ENCODE data around the gene CSNK1G3. TPM values are rescaled to one million over a fixed set of nuclear protein-coding genes. Genes with fewer than 3 reads are reported as not detected.

The CSNK1G3 gene
- polyA plus RNA-seq, 1 experiment, result 40.9 TPM

DNA sequence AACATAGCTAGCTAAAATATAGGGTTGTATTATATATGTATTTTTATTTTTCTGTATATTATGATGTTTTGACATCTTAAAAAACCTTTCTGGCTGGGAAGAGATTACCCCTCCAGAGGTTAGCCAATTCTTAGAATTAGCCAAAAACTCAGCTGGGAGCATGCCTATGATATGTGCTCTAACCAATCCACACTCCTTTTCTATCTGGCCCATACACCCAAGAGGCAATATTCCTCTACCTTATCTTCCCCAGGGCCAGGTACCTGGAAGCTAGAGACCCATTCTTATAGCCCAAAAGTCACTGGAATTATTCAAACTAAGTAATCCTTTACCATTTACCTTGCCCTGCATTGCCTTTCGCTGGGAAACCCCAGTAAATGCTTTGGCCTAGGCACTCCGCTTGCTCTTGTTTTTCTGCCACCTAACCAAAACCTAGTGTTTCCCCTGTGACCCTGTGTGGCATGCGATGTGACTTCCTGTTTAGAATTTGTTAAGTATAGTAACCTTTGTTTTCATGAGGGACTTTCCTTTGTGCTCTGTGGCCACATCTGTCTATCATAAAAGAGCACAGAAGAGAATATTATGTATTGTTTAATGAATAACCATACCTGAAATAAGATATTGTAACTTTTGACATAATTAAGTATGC is 37.4 kb downstream of the CSNK1G3 start:
- Histone ChIP-seq H3K27ac (ENCODE audit: low read depth, low read length) (no peak overlapping the region), H3K27me3 (ENCODE audit: control insufficient read depth, insufficient read depth, low read length) (no peaks in the 10 kb centered on the region), H3K9me3 (ENCODE audit: control insufficient read depth, insufficient read depth, low read length) (no peaks in the 10 kb centered on the region), H3K4me3 (ENCODE audit: low read depth, low read length) (no peak overlapping the region)
- POLR2A ChIA-PET, result no interaction called here
- CTCF ChIA-PET, result interaction anchor here (1.7 kb wide), 1 partner anchor 126 kb away, joined by 6 read pairs; the partner anchor contains the start of gene CEP120
- DNase-seq (ENCODE audit: low read depth, low spot score), result no peak
- TF ChIP-seq, protein P1, sequence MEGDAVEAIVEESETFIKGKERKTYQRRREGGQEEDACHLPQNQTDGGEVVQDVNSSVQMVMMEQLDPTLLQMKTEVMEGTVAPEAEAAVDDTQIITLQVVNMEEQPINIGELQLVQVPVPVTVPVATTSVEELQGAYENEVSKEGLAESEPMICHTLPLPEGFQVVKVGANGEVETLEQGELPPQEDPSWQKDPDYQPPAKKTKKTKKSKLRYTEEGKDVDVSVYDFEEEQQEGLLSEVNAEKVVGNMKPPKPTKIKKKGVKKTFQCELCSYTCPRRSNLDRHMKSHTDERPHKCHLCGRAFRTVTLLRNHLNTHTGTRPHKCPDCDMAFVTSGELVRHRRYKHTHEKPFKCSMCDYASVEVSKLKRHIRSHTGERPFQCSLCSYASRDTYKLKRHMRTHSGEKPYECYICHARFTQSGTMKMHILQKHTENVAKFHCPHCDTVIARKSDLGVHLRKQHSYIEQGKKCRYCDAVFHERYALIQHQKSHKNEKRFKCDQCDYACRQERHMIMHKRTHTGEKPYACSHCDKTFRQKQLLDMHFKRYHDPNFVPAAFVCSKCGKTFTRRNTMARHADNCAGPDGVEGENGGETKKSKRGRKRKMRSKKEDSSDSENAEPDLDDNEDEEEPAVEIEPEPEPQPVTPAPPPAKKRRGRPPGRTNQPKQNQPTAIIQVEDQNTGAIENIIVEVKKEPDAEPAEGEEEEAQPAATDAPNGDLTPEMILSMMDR (IDR thresholded peaks at IDR 0.05; ENCODE audit: low read depth, low read length), result no peak

DNA sequence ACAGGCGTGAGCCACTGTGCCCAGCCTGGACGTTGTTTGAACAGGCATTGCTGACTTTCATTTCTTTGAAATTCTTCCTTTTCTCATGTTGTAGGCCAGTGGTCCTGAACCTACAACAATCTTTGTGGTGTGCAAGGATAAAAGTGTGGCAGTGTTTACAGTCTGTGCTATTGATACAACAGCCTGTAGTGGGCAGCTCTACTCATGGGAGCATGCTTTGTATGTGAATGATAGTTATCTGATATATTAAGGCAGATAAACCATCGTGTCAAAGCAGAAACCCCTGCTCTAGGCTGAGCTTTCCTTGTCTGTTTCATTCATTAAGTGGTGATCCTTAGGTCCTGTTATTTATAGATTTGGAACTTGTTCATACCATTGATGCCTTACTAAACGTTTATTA is 42.6 kb downstream of the CSNK1G3 start:
- no peak overlapping the region for H3K27ac ChIP-seq (ENCODE audit: low read depth, low read length)
- H3K9me3 ChIP-seq (ENCODE audit: control insufficient read depth, insufficient read depth, low read length), result no peaks in the 10 kb centered on the region
- ChIA-PET POLR2A (no interaction called here), CTCF (interaction anchor here (1.1 kb wide), 1 partner anchor 131 kb away, joined by 3 read pairs; no protein-coding TSS in a partner anchor)
- H3K4me3 ChIP-seq (ENCODE audit: low read depth, low read length), result no peak overlapping the region
- TF ChIP-seq, protein P1 (IDR thresholded peaks at IDR 0.05; ENCODE audit: low read depth, low read length), result 0 out of 2 replicates have a peak, but pooled peaks have one; percentile 5
- no peak for DNase-seq (ENCODE audit: low read depth, low spot score)
- no peaks in the 10 kb centered on the region for H3K27me3 ChIP-seq (ENCODE audit: control insufficient read depth, insufficient read depth, low read length)

DNA sequence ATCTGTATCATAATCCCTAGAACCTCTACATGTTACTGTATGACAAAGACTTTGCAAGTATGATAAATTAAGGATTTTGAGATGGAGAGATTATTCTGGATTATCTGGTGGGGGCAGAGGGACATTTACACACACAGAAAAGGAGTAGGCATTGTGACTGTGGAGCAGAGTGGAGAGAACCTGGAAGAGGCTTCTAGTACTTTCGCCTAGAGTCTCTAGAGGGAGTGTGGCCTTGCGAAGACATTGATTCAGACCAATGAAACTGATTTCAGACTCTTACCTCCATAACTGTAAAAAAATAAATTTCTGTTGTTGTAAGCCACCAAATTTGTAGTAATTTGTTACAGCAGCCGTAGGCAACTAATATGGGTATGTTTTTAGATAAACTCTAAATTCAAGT is 45.9 kb downstream of the CSNK1G3 start:
- TF ChIP-seq, protein P1 (IDR thresholded peaks at IDR 0.05; ENCODE audit: low read depth, low read length), result no peak
- DNase-seq (ENCODE audit: low read depth, low spot score), result no peak
- CTCF ChIA-PET, result no interaction called here
- H3K9me3 ChIP-seq (ENCODE audit: control insufficient read depth, insufficient read depth, low read length), result no peaks in the 10 kb centered on the region
- H3K4me3 ChIP-seq (ENCODE audit: low read depth, low read length), result no peak overlapping the region
- no peak overlapping the region for H3K27ac ChIP-seq (ENCODE audit: low read depth, low read length)
- POLR2A ChIA-PET, result no interaction called here
- no peaks in the 10 kb centered on the region for H3K27me3 ChIP-seq (ENCODE audit: control insufficient read depth, insufficient read depth, low read length)

DNA sequence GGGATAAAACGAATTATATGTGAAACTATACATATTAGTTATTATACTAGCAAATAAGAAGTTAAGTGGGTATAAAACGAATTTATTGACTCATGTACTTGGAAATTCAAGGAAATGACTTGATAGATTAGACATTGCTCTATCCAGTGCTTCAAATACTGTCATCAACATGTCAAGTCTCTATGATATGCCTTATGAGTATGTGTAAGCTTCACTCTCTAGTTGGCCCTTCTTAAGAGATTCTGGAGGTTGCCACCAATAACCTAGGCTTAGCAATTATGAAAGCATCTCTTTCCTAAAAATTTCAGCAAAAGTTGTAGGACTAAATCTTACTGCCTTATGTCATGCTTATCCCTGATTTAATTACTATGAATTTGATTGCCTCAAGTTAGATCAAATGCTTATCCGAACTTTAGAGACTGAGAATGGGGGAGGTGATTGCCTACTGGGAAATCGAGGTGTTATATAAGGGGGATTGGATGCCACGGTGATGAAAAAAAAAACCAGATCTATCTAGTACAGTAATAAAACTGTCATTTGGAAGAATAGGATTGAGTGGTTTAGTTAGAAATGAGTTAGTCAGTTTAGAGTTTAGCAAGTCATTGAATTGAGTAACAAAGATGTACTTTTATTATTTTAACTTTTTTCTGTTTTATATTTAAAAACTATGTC is 46.9 kb downstream of the CSNK1G3 start:
- POLR2A ChIA-PET, result no interaction called here
- DNase-seq (ENCODE audit: low read depth, low spot score), result no peak
- no peak overlapping the region for H3K4me3 ChIP-seq (ENCODE audit: low read depth, low read length)
- TF ChIP-seq, protein P1 (IDR thresholded peaks at IDR 0.05; ENCODE audit: low read depth, low read length), result no peak
- H3K9me3 ChIP-seq (ENCODE audit: control insufficient read depth, insufficient read depth, low read length), result no peaks in the 10 kb centered on the region
- no peak overlapping the region for H3K27ac ChIP-seq (ENCODE audit: low read depth, low read length)
- CTCF ChIA-PET, result interaction anchor here (0.6 kb wide), 1 partner anchor 14 kb away, joined by 3 read pairs; no protein-coding TSS in a partner anchor
- no peaks in the 10 kb centered on the region for H3K27me3 ChIP-seq (ENCODE audit: control insufficient read depth, insufficient read depth, low read length)

GRCh38 chr5:123559434-123559775 is 47.4 kb downstream of the CSNK1G3 start:
- Histone ChIP-seq H3K9me3 (ENCODE audit: control insufficient read depth, insufficient read depth, low read length) (no peaks in the 10 kb centered on the region), H3K27ac (ENCODE audit: low read depth, low read length) (no peak overlapping the region), H3K4me3 (ENCODE audit: low read depth, low read length) (no peak overlapping the region), H3K27me3 (ENCODE audit: control insufficient read depth, insufficient read depth, low read length) (no peaks in the 10 kb centered on the region)
- TF ChIP-seq, protein P1 (IDR thresholded peaks at IDR 0.05; ENCODE audit: low read depth, low read length), result no peak
- ChIA-PET CTCF (interaction anchor here (0.6 kb wide), 1 partner anchor 14 kb away, joined by 3 read pairs; no protein-coding TSS in a partner anchor), POLR2A (no interaction called here)
- no peak for DNase-seq (ENCODE audit: low read depth, low spot score)

Measured in AG04450 (cell line).